ENCODE data around the gene LRP2BP. TPM values are rescaled to one million over a fixed set of nuclear protein-coding genes. Genes with fewer than 3 reads are reported as not detected.

LRP2BP gene
- polyA plus RNA-seq, 1 donor (not counting 4 experiments of a cell fraction or from before 2014, with no cell fraction given) = 0.22 TPM

DNA sequence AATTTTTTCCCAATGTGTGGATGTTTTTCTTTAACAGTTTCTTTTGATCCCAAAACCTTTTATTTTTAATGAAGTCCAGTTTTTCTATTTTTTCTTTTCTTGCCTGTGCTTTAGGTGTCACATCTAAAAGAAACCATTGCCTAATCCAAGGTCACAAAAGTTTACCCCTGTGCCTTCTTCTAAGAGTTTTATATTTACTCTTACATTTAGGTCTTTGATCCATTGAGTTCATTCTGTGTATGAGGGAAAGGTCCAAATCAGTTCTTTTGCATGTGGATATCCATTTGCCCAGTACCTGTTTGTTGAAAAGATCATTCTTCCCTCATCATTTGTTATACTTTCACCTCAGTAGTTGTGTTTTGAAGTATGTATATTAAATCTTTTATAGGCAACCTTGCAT lies 13.0 kb downstream of the LRP2BP start:
- DNase-seq (ENCODE audit: low read depth, low spot score) (no peak), FAIRE-seq (no peak)
- dilution Hi-C loops (cut with MboI; ENCODE audit: extremely low pct_ligation_motif_present, low sequenced_read_pairs) = no loop called here
- TF ChIP-seq EZH2 (IDR thresholded peaks at IDR 0.05; ENCODE audit: low read length) = no peak
- TF ChIP-seq CTCF (optimal IDR thresholded peaks at IDR 0.05 in 1 of 3, IDR thresholded peaks at IDR 0.05 in 1 of 3, conservative IDR thresholded peaks at IDR 0.05 in 1 of 3; ENCODE audit: extremely low read depth in 1 of 3, insufficient read depth in 2 of 3, low read length in 3 of 3) = no peak
- Histone ChIP-seq H3K4me3 (ENCODE audit: control insufficient read depth in 2 of 3, extremely low read depth in 1 of 3, insufficient read depth in 2 of 3, low read depth in 1 of 3, low read length in 3 of 3) (no peak overlapping the region), H4K20me1 (ENCODE audit: control insufficient read depth, extremely low read depth, insufficient read depth, low read length) (no peaks in the 10 kb centered on the region), H3K9me3 (ENCODE audit: control insufficient read depth, low read depth, low read length) (no peaks in the 10 kb centered on the region), H3K9ac (ENCODE audit: control insufficient read depth, extremely low read depth, insufficient read depth, low read length) (no peak overlapping the region), H3K4me2 (ENCODE audit: control insufficient read depth, extremely low read depth, insufficient read depth, low read depth, low read length) (no peak overlapping the region), H3K79me2 (ENCODE audit: control insufficient read depth, insufficient read depth, low read length) (no peaks in the 10 kb centered on the region), H3K27me3 (ENCODE audit: control insufficient read depth, extremely low read depth, insufficient read depth, low read length) (no peaks in the 10 kb centered on the region), H3K27ac (ENCODE audit: control insufficient read depth, insufficient read depth, low read length) (no peak overlapping the region), H2AFZ (ENCODE audit: control insufficient read depth, low read length) (no peak overlapping the region), H3K9me1 (ENCODE audit: control insufficient read depth, extremely low read depth, insufficient read depth, low read length) (no peaks in the 10 kb centered on the region), H3K4me1 (ENCODE audit: control insufficient read depth, extremely low read depth, insufficient read depth, low read length) (peaks cover 11% of the 10 kb centered on the region), H3K36me3 (ENCODE audit: control insufficient read depth in 2 of 2, extremely low read depth in 1 of 2, insufficient read depth in 2 of 2, low read length in 2 of 2) (peaks cover 0 to 4% of the 10 kb centered on the region in 2 experiments)

DNA sequence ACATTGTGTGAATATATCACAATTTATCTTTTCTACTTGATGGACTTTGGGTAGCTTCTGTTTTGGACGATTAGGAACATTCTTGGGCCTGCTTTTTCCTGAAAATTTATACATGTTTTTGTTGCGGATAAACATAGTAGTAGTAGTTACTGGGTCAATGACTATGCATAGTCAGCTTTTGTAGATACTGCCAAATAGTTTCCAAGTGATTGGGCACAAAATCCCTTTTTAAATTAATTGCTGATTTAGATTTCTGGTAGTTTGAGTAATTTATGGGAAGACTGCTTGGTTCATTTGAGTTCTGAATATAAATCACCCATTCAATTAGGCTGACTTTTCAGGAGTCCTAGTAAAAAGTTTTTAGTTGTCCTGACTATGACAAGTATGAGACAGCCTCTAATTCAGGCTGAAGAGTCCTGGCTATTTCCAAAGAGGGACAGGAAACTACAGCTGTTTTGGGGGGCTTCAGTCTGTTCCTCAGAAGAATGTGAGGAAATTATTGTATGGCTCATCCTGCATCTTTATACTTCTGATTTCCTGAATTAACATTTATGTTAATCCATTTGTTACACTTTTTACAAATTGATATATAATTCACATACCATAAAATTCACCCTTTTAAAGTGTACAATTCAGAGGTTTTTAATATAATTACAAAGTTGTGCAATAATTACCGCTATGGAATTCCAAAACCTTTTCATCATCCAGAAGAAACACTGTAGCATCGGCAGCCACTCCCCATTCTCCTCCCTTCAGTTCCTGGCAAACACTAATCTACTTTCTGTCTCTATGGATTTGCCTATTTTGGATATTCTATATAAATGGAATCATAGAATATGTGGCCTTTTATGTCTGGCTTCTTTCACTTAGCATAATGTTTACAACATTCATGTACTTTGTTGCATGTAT lies 14.2 kb downstream of the LRP2BP start:
- FAIRE-seq (no peak), DNase-seq (ENCODE audit: low read depth, low spot score) (no peak)
- Histone ChIP-seq H3K36me3 (ENCODE audit: control insufficient read depth in 2 of 2, extremely low read depth in 1 of 2, insufficient read depth in 2 of 2, low read length in 2 of 2) (peaks cover 0 to 4% of the 10 kb centered on the region in 2 experiments), H3K9me1 (ENCODE audit: control insufficient read depth, extremely low read depth, insufficient read depth, low read length) (no peaks in the 10 kb centered on the region), H2AFZ (ENCODE audit: control insufficient read depth, low read length) (no peak overlapping the region), H4K20me1 (ENCODE audit: control insufficient read depth, extremely low read depth, insufficient read depth, low read length) (no peaks in the 10 kb centered on the region), H3K4me3 (ENCODE audit: control insufficient read depth in 2 of 3, extremely low read depth in 1 of 3, insufficient read depth in 2 of 3, low read depth in 1 of 3, low read length in 3 of 3) (no peak overlapping the region), H3K9me3 (ENCODE audit: control insufficient read depth, low read depth, low read length) (no peaks in the 10 kb centered on the region), H3K27ac (ENCODE audit: control insufficient read depth, insufficient read depth, low read length) (no peak overlapping the region), H3K27me3 (ENCODE audit: control insufficient read depth, extremely low read depth, insufficient read depth, low read length) (no peaks in the 10 kb centered on the region), H3K4me1 (ENCODE audit: control insufficient read depth, extremely low read depth, insufficient read depth, low read length) (peaks cover 11% of the 10 kb centered on the region), H3K9ac (ENCODE audit: control insufficient read depth, extremely low read depth, insufficient read depth, low read length) (no peak overlapping the region), H3K4me2 (ENCODE audit: control insufficient read depth, extremely low read depth, insufficient read depth, low read depth, low read length) (no peak overlapping the region), H3K79me2 (ENCODE audit: control insufficient read depth, insufficient read depth, low read length) (no peaks in the 10 kb centered on the region)
- dilution Hi-C loops (cut with MboI; ENCODE audit: extremely low pct_ligation_motif_present, low sequenced_read_pairs) = no loop called here
- TF ChIP-seq EZH2 (IDR thresholded peaks at IDR 0.05; ENCODE audit: low read length) = no peak
- TF ChIP-seq CTCF (optimal IDR thresholded peaks at IDR 0.05 in 1 of 3, IDR thresholded peaks at IDR 0.05 in 1 of 3, conservative IDR thresholded peaks at IDR 0.05 in 1 of 3; ENCODE audit: extremely low read depth in 1 of 3, insufficient read depth in 2 of 3, low read length in 3 of 3) = no peak

All from keratinocyte (primary cell).